Mucosa of descending colon (tissue), 3 donors: ENCODE measurements around the gene GOSR2. TPM values are rescaled to one million over a fixed set of nuclear protein-coding genes. Genes with fewer than 3 reads are reported as not detected.

Source experiments
- ATAC-seq: fragments of 200-7000 bp; cut with Tn5 transposase; one replicate; pipeline ENCODE4 v1.9.1; 2020; ENCODE audit warnings: mild to moderate bottlenecking, moderate library complexity
- DNase-seq, 3 donors: peaks; one replicate each; pipeline ENCODE4 v3.0.0-alpha.2; 2020
- H3K36me3 ChIP-seq: fragments of 200-600 bp; one replicate; pipeline ENCODE4 v1.8.0; 2021; ENCODE audit warnings: low read depth, mild to moderate bottlenecking
- H3K4me1 ChIP-seq: fragments of 200-600 bp; one replicate; pipeline ENCODE4 v1.8.0; 2021; ENCODE audit warnings: low read depth, mild to moderate bottlenecking
- H3K4me3 ChIP-seq: fragments of 200-600 bp; one replicate; pipeline ENCODE4 v1.8.0; 2021; ENCODE audit warnings: mild to moderate bottlenecking
- H3K9me3 ChIP-seq: fragments of 200-600 bp; one replicate; pipeline ENCODE4 v1.8.0; 2021; ENCODE audit warnings: mild to moderate bottlenecking
- intact Hi-C, 2 donors: fragments of 100-400 bp; cut with DNase I in 1 of 2; cut with micrococcal nuclease in 1 of 2; formaldehyde crosslinking; loops; one replicate each; pipeline versions ENCODE4 v1.11.0 to v1.11.1; 2022; cut with DNase I, micrococcal nuclease
- total RNA-seq, 3 donors: library from RNA; stranded (reverse); fragmentation: NEBNext Ultra II Directional in 2 of 3; extraction: Animal tissue kit (Norgen Biotek cat#: 25700) in 2 of 3; gene quantifications; one replicate each; pipeline versions ENCODE4 v1.2.1 to v1.2.4, GENCODE V29; 2021 to 2023
- TF ChIP-seq, protein P1 (sequence below): fragments of 200-600 bp; IDR thresholded peaks from one replicate; pipeline ENCODE4 v1.8.0; 2022; ENCODE audit warnings: antibody characterized with exemption, mild to moderate bottlenecking
- donor health status: DM: no; HTN: no; CAD: no; lungs with moderate emphysema.
- donor health status: DM: no; HTN: no; CAD: no.
- donor health status: DM: no; HTN: yes; CAD: no.

GOSR2 gene
- total RNA-seq, 3 donors from 2014 or later = 53.7 to 56.5 (median 55.0) TPM

DNA sequence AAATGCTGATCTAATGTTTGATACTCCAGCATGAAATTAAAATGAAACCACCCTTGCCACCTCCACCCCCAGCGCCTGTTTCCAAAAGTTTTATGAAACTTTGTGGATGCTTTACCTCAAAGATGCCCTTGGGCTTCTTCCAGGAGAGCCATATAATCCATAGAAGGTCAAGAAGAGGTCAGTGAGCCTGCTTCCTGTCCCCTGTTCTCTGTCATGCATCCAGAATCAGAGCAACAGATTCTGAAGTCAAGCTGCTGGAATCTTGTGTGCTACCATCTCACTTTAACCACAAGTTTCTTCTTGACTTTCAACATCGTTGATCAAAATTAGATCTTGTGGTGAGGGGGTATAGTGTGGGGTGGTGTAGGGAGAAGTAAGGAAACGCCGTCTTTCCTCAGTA, 8.6 kb downstream of the GOSR2 start:
- peaks cover 8% of the 10 kb centered on the region for H3K36me3 ChIP-seq
- no peak for ATAC-seq
- TF ChIP-seq, protein P1, sequence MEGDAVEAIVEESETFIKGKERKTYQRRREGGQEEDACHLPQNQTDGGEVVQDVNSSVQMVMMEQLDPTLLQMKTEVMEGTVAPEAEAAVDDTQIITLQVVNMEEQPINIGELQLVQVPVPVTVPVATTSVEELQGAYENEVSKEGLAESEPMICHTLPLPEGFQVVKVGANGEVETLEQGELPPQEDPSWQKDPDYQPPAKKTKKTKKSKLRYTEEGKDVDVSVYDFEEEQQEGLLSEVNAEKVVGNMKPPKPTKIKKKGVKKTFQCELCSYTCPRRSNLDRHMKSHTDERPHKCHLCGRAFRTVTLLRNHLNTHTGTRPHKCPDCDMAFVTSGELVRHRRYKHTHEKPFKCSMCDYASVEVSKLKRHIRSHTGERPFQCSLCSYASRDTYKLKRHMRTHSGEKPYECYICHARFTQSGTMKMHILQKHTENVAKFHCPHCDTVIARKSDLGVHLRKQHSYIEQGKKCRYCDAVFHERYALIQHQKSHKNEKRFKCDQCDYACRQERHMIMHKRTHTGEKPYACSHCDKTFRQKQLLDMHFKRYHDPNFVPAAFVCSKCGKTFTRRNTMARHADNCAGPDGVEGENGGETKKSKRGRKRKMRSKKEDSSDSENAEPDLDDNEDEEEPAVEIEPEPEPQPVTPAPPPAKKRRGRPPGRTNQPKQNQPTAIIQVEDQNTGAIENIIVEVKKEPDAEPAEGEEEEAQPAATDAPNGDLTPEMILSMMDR = no peak
- H3K9me3 ChIP-seq = no peaks in the 10 kb centered on the region
- peaks cover 5% of the 10 kb centered on the region for H3K4me1 ChIP-seq
- intact Hi-C loops = no loop called here
- H3K4me3 ChIP-seq = no peak overlapping the region
- no peak for DNase-seq

DNA sequence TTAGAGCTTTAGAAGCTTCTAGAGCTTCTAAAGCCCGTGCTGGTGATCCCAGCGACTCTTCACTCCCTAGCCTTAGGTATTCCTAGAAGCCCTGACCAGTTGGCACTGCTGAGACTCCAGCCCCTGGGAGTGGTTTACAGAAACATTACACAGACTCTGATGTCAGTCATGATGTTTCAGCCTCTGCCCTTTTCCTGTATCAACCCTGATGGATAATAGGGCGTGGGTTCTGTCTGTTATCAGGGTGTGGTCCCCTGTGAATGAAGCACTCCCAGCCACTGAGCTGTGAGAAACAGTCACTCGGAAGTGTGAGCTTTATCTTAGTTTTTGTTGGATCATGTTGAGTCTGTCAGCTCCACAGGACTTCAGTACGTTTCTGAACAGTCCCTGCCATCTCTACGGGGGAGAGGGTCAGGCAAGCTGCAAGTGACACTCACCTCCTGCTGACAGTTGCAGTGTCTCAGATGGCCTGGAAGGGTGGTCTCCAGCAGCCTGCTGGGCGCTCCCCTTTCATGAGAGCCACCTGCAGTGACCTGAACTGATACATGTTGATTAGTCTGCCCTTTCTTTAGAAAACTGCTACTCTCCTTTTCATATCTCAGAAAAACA, 12.8 kb downstream of the GOSR2 start:
- H3K4me3 ChIP-seq = no peak overlapping the region
- H3K9me3 ChIP-seq = no peaks in the 10 kb centered on the region
- intact Hi-C loops = no loop called here
- TF ChIP-seq, protein P1 = no peak
- DNase-seq (peak in 1 of 3 donors; percentile 23), ATAC-seq (peak; percentile 90)
- H3K36me3 ChIP-seq = peaks cover 8% of the 10 kb centered on the region
- H3K4me1 ChIP-seq = no peaks in the 10 kb centered on the region

DNA sequence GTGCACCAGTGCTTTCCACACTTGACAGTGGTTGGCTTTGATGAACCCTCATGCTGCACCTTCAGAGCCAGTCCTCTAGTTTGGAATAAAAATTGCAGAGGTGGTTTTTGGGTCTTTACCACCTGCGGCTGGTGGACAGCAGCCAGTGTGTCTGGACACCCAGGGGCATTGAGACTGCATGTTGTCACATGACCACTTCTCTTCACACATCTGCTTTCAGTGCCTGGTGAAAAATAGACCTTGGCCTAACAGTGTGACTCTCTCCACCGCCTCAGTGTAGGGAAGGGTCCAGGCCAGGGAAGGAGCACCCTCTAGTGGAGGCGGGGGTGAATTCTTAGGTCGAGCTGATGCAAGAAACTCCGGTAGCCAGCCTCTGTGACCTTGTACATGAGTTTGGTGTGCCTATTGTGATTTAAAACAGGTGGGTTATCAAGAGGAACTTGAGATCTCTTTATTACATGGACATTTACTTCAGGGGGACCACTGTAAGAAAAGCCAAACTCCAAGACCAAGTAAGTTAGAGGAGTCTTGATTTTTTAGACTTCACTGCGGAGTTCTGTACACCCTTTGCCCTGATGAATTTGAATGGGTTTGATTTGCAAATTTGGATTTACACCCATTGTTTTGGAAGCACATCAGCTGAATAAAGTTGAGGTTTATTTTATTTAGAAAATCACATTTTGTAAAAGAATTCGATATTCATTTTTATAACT, 17.9 kb downstream of the GOSR2 start:
- no peak overlapping the region for H3K4me3 ChIP-seq
- no peaks in the 10 kb centered on the region for H3K36me3 ChIP-seq
- no peaks in the 10 kb centered on the region for H3K9me3 ChIP-seq
- H3K4me1 ChIP-seq = no peaks in the 10 kb centered on the region
- intact Hi-C loops = loop anchor here in 1 of 2 donors (5.0 kb wide), 1 partner anchor 61 kb away; no protein-coding TSS in a partner anchor
- TF ChIP-seq, protein P1 = peak; percentile 63
- DNase-seq (peak; percentile 53 to 85 (median 74)), ATAC-seq (peak; percentile 79)

DNA sequence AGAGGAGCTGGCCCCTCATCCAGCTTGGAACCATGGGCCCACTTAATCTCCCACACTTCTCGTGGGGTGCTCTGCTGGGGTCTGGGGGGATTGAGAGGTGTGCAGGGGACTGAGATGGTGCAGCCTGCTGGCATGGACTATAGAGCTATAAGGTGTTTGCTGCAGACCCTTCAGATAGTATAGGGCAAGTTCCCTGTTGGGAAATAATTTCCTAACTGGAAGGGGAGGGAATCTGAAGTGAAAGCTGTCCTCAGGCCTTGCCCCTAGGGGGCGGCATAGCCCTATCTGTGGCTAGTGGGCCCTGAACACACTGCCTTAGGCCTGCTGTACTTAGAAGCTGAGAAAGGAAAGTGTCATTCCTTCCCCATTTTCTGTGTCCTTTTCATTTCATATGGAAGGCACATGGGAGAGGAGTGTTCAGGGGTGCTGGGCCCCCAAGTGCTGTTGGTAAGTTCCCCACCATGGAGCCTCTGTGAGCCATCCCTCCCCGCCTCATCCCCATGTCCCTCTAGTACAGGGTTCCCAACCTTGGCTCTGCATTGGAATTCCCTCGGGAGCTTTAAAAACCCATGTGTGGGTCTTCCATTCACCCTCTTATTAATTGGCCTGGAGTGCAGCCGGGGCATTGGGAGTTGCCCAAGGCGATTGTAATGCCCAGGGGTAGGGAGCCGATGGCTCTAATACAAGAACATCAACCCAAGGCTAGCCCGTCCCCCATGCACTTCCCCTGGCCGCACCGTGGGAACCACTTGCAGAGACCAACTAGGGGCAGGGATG, 19.7 kb downstream of the GOSR2 start:
- peak in 2 of 3 donors; percentile 81 to 83 for DNase-seq
- Histone ChIP-seq H3K36me3 (no peaks in the 10 kb centered on the region), H3K4me3 (no peak overlapping the region), H3K4me1 (no peaks in the 10 kb centered on the region), H3K9me3 (no peaks in the 10 kb centered on the region)
- ATAC-seq = peak; percentile 83
- intact Hi-C loops = loop anchor here in 1 of 2 donors (5.0 kb wide), 1 partner anchor 60 kb away; no protein-coding TSS in a partner anchor
- TF ChIP-seq, protein P1 = peak; percentile 70

DNA sequence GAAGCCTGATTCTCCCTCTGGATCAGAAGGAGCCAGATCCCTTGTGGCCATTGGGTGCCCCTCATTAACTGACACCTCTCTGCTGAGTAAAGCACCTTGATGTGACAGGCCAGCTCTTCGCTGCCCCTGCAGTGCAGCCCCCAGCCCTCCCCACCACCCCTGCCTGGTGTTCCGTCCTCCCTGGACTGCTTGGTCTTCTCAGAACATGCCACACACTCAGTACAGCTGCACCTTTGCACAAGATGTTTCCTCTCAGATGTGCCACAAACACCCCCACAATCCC, 20.2 kb downstream of the GOSR2 start:
- ATAC-seq = no peak
- no peaks in the 10 kb centered on the region for H3K9me3 ChIP-seq
- intact Hi-C loops = loop anchor here in 1 of 2 donors (5.0 kb wide), 1 partner anchor 59 kb away; no protein-coding TSS in a partner anchor

More for the DNA sequence above, 20.2 kb downstream of the GOSR2 start:
- Histone ChIP-seq H3K4me3 (no peak overlapping the region), H3K36me3 (no peaks in the 10 kb centered on the region), H3K4me1 (no peaks in the 10 kb centered on the region)
- no peak for DNase-seq
- TF ChIP-seq, protein P1 = no peak
